Measurements from ENCODE around the gene PNPO.

The PNPO gene

GRCh38 chr17:47949197-47949759 lies 7.9 kb downstream of the PNPO start:
- DNase-seq, result peak; percentile 18 to 88 (median 70)

GRCh38 chr17:47949946-47950345 lies 8.6 kb downstream of the PNPO start:
- DNase-seq, result peak in 1 of 51 donors; percentile 10

GRCh38 chr17:47950448-47950847 lies 9.1 kb downstream of the PNPO start:
- DNase-seq, result no peak

- DNase-seq, result no peak
Observed at GRCh38 chr17:47952171-47953021, 11.0 kb downstream of the PNPO start.

- DNase-seq, result no peak
Observed at GRCh38 chr17:47953909-47954308, 12.5 kb downstream of the PNPO start.

GRCh38 chr17:47955497-47956461 lies 14.4 kb downstream of the PNPO start:
- DNase-seq, result no peak

GRCh38 chr17:47956791-47957590 lies 15.6 kb downstream of the PNPO start:
- DNase-seq, result no peak

- DNase-seq, result no peak
Observed at GRCh38 chr17:47957591-47958490, 16.5 kb downstream of the PNPO start, which contains the start of gene PRR15L. Gene PRR15L (minus strand): TSS chr17:47957883. CDS start chr17:47953234, 4,649 bp downstream.

- DNase-seq, result no peak
Observed at GRCh38 chr17:47959825-47960655, 18.7 kb downstream of the PNPO start.

- DNase-seq, result no peak
Observed at GRCh38 chr17:47961406-47961805, 20.0 kb downstream of the PNPO start.

- DNase-seq, result no peak
Observed at GRCh38 chr17:47962901-47963300, 21.5 kb downstream of the PNPO start.

GRCh38 chr17:47964856-47965255 lies 23.5 kb downstream of the PNPO start:
- DNase-seq, result no peak

GRCh38 chr17:47966079-47966519 lies 24.7 kb downstream of the PNPO start:
- DNase-seq, result no peak

GRCh38 chr17:47967607-47968252 lies 26.4 kb downstream of the PNPO start:
- DNase-seq, result no peak

- no peak for DNase-seq
Observed at GRCh38 chr17:47968836-47969235, 27.5 kb downstream of the PNPO start.

GRCh38 chr17:47969930-47970724 lies 28.8 kb downstream of the PNPO start:
- DNase-seq, result peak in 1 of 51 donors; percentile 4
